HG02623 (cell line): ENCODE results near the gene PCDH9.

Experiments
- ATAC-seq: cut with Tn5 transposase; IDR thresholded peaks from one replicate; pipeline ENCODE4 v1.9.1; 2021; ENCODE audit warnings: moderate library complexity; ENCODE audit not compliant: unreplicated experiment

PCDH9 gene

GRCh38 chr13:67091603-67092002 is 138.5 kb downstream of the PCDH9 start:
- ATAC-seq = no peak

- ATAC-seq = no peak
These were observed 139.3 kb downstream of the PCDH9 start for GRCh38 chr13:67090856-67091255.

GRCh38 chr13:67087527-67087926 is 142.6 kb downstream of the PCDH9 start:
- ATAC-seq = no peak

GRCh38 chr13:67086260-67086659 is 143.9 kb downstream of the PCDH9 start:
- ATAC-seq = no peak

GRCh38 chr13:67084066-67084465 is 146.1 kb downstream of the PCDH9 start:
- no peak for ATAC-seq

GRCh38 chr13:67083519-67083918 is 146.6 kb downstream of the PCDH9 start:
- no peak for ATAC-seq

- ATAC-seq = no peak
These were observed 149.8 kb downstream of the PCDH9 start for GRCh38 chr13:67080351-67080750.

GRCh38 chr13:67078062-67078461 is 152.1 kb downstream of the PCDH9 start:
- ATAC-seq = no peak

GRCh38 chr13:67077132-67077531 is 153.0 kb downstream of the PCDH9 start:
- ATAC-seq = no peak

GRCh38 chr13:67076378-67076777 is 153.8 kb downstream of the PCDH9 start:
- no peak for ATAC-seq

GRCh38 chr13:67075239-67075638 is 154.9 kb downstream of the PCDH9 start:
- no peak for ATAC-seq

GRCh38 chr13:67071918-67072598 is 158.1 kb downstream of the PCDH9 start:
- ATAC-seq = no peak

- ATAC-seq = no peak
These were observed 159.8 kb downstream of the PCDH9 start for GRCh38 chr13:67070306-67070705.

- no peak for ATAC-seq
These were observed 160.9 kb downstream of the PCDH9 start for GRCh38 chr13:67069117-67069767.

- ATAC-seq = no peak
These were observed 165.2 kb downstream of the PCDH9 start for GRCh38 chr13:67064920-67065319.

GRCh38 chr13:67063036-67063435 is 167.1 kb downstream of the PCDH9 start:
- no peak for ATAC-seq

- ATAC-seq = no peak
These were observed 168.0 kb downstream of the PCDH9 start for GRCh38 chr13:67062160-67062559.

GRCh38 chr13:67061750-67062149 is 168.4 kb downstream of the PCDH9 start:
- no peak for ATAC-seq

- no peak for ATAC-seq
These were observed 177.3 kb downstream of the PCDH9 start for GRCh38 chr13:67052550-67053490.

GRCh38 chr13:67049744-67050143 is 180.4 kb downstream of the PCDH9 start:
- no peak for ATAC-seq

- no peak for ATAC-seq
These were observed 181.3 kb downstream of the PCDH9 start for GRCh38 chr13:67048821-67049150.
